ENCODE results near the gene CC2D1A. TPM values are rescaled to one million over a fixed set of nuclear protein-coding genes. Genes with fewer than 3 reads are reported as not detected.

Gene CC2D1A
- total and polyA plus RNA-seq, 2 donors (not counting 1 experiment from before 2014, with no cell fraction given), result 34.3 to 47.2 TPM

GRCh38 chr19:13937479-13938300, 31.7 kb downstream of the CC2D1A start:
- H4K20me1 ChIP-seq (ENCODE audit: control insufficient read depth, insufficient read depth, low read length, poor library complexity, severe bottlenecking), result no peaks in the 10 kb centered on the region
- no peak for DNase-seq
- H3K9me3 Mint-ChIP-seq (ENCODE audit: insufficient read depth), result no peaks in the 10 kb centered on the region
- H3K79me2 ChIP-seq (ENCODE audit: control insufficient read depth, insufficient read depth, low read length), result no peaks in the 10 kb centered on the region
- H3K36me3 ChIP-seq (replicated peaks in 1 of 2; ENCODE audit: control extremely low read depth in 1 of 2, control insufficient read depth in 1 of 2, extremely low read depth in 1 of 2, insufficient read depth in 2 of 2, low read length in 1 of 2), result no peaks in the 10 kb centered on the region
- H3K4me3 ChIP-seq (ENCODE audit: control extremely low read depth in 1 of 5, extremely low read depth in 1 of 5, insufficient read depth in 1 of 5, low read depth in 2 of 5, low read length in 4 of 5), result no peak overlapping the region
- no peak overlapping the region for H3K4me2 ChIP-seq (replicated peaks; ENCODE audit: low read depth, low read length, poor library complexity, severe bottlenecking)
- ChIA-PET CTCF (no interaction called here), POLR2A (interaction anchor here (0.6 kb wide), 1 partner anchor 701 kb away, joined by 3 read pairs; no protein-coding TSS in a partner anchor)
- no peak overlapping the region for H3K27ac ChIP-seq (ENCODE audit: low read length in 2 of 2)
- no peak for ATAC-seq (ENCODE audit: low read depth)
- peaks cover 0 to 4% of the 10 kb centered on the region in 2 donors for H3K4me1 ChIP-seq (ENCODE audit: control insufficient read depth in 2 of 2, insufficient read depth in 2 of 2, low read length in 2 of 2)
- H3K27me3 ChIP-seq (replicated peaks in 1 of 4; ENCODE audit: control extremely low read depth in 1 of 4, control insufficient read depth in 3 of 4, insufficient read depth in 4 of 4, low read length in 3 of 4), result peaks cover 0 to 22% (median 10%) of the 10 kb centered on the region in 4 experiments
- intact Hi-C loops (cut with micrococcal nuclease), result no loop called here
- H3K9me3 ChIP-seq (ENCODE audit: control extremely low read depth in 1 of 3, control insufficient read depth in 2 of 3, insufficient read depth in 1 of 3, low read length in 2 of 3), result peaks cover 0 to 6% (median 0%) of the 10 kb centered on the region in 3 donors
- 32% methylated on average over 27 of the region's 29 CpGs for WGBS (ENCODE audit: insufficient coverage)
- H3K9ac ChIP-seq (ENCODE audit: low read length), result no peak overlapping the region
- H3K27ac Mint-ChIP-seq, result no peak overlapping the region
- peaks cover 10% of the 10 kb centered on the region for H3K4me1 Mint-ChIP-seq
- no peak overlapping the region for H2AFZ ChIP-seq (ENCODE audit: insufficient read depth, low read depth, low read length, poor library complexity, severe bottlenecking)
- H3K27me3 Mint-ChIP-seq, result peaks cover 16% of the 10 kb centered on the region
- H3K4me3 Mint-ChIP-seq, result no peak overlapping the region
- TF ChIP-seq EZH2 (IDR thresholded peaks at IDR 0.05; ENCODE audit: borderline replicate concordance, insufficient read depth, low read depth, low read length, poor library complexity, severe bottlenecking), result no peak
- TF ChIP-seq CTCF (IDR thresholded peaks at IDR 0.05), result no peak

Data from B cell (primary cell).